Esophagus mucosa (tissue), 1 donor: Measurements from ENCODE around the gene INKA1. TPM values are rescaled to one million over a fixed set of nuclear protein-coding genes. Genes with fewer than 3 reads are reported as not detected.
A peak's percentile ranks its signal among the peaks of the same experiment; 100 is the strongest.
"Not testable (repeated sequence)": the region's sequence is repeated elsewhere in the genome, so short reads cannot be mapped to it uniquely, and the experiment has no call there.

Source experiments
- ATAC-seq: fragments of 200-7000 bp; cut with Tn5 transposase; one replicate; pipeline ENCODE4 v1.9.1; 2020
- total RNA-seq: library from RNA; stranded (reverse); gene quantifications from one replicate; pipeline ENCODE4 v1.2.4, GENCODE V29; 2023
- donor health status: DM: yes; HTN: yes; CAD: no.

Gene INKA1
- total RNA-seq, result 14.2 TPM

DNA sequence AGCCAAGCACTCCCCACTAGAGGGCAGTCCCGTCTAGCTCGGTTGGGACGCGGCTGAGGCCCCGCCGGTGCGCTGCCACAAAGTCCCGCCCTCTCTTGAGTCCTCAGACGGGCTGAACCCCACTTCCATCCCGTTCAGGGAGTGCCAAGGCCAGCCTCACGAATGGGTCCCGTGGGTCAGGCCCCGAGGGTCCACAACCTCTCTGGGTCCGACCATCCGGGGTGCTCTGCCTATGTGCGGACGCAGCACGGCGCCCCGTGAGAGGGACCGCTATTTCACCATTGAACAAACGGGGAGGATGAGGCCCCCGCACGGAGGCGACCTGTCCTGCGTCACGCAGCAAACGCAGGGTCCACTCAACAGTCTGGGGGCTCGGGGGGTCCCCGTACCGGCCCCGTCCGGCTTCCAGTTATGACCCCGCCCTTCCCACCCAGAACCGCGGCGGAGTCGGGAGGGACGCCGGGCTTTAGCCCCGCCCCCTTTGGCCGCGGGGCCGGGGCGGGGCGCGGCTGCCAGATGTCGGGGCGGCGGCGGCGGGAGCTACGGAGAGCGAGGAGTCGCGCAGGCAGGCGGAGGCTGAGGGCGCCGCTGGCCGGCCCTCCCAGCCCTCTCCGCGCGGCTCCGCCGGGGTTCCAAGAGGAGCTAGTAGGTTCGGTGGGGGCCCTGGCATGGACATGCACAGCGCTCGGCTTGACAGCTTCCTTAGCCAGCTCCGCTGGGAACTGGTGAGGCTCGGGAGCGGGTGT lies at the start of gene INKA1:
TSS of gene INKA1 (plus strand) at position 543 of the 746 bp plus-strand sequence. CDS start at position 675, 132 bp downstream.
- ATAC-seq, result peak; percentile 81

DNA sequence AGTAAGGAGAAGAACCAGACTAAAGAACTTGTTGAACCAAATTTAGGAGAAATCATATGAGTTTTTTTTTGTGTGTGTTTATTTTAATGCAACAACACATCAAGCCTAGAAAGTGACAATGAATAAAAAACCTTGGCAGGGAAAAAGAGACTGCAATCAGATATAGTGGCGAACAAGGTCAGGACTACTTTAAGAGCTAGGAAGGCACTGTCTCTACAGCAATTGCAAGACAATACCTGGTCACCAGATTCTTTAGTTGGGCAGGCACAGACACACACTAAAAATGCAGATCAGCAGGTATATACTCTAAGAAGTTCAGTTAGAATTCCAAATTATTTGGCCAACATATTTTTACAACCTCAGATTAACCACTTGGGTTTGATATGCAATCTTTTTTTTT lies 48.5 kb upstream of the INKA1 start:
- ATAC-seq, result no peak

DNA sequence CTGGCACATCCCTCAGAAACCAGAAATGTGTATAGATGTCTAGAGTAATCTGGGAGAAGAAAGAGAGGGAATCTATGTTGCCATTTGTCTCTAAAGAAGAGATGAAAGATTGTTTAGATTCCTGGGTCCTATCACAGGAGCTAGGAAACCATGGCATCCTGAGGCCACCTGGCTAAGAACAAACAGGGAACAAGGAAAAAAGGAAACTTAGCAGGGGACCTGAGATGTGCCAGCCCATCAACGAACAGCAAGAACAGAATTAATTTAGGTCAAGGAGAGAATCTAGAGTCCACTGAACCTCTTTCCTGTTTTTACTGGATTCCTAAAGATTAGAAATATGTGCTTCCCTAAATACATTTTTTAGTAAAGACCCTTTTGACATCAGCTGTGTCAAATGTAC lies 47.0 kb upstream of the INKA1 start:
- ATAC-seq, result no peak

DNA sequence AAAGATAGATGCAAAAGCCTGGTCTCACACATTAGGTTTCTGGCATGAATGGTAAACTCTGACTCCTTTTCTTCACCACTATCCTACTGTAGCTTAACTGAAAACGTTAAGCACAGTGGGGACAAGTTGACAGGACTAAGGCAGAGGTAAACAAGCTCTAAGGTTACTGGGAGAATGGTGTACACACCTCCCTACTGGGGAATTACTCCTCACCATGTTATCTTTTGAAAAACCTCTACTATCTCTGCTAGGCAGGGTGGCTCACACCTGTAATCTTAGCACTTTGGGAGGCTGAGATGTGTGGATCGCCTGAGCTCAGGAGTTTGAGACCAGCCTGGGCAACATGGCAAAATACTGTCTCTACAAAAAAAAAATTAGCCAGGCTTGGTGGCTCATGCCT lies 45.9 kb upstream of the INKA1 start:
- ATAC-seq, result no peak

DNA sequence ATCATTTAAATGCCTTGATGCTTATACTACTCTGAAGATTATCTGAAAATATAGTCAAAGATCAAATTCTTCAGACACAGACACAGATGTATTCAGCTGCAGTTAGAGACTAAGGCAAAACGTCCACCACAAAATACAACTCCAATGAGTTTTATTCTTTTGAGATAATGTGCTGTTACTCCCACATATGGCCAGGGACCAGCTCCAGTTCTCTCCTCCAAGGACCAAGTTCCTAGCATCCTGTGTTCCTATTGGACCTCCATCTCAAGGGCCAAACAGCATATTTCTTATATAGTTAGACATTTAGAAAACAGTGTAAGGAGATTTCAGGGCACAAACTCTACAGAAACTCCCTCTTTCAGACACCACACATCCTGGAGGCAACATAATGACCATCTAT lies 43.8 kb upstream of the INKA1 start:
- no peak for ATAC-seq

DNA sequence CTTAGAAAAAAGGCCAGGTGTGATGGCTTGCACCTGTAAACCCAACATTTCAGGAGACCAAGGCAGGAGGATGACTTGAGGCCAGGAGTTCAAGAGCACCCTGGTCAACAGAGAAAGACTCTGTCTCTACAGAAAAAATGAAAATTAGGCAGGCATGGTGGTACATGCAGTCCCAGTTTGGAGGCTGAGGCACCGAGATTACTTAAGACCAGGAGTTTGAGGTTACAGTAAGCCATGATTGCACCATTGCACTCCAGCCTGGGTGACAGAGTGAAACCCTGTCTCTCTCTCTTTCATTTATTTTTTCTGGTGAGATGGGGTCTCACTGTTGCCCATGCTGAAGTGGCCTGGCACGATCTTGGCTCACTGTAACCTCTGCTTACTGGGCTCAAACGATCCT lies 41.4 kb upstream of the INKA1 start:
- ATAC-seq, result no peak

DNA sequence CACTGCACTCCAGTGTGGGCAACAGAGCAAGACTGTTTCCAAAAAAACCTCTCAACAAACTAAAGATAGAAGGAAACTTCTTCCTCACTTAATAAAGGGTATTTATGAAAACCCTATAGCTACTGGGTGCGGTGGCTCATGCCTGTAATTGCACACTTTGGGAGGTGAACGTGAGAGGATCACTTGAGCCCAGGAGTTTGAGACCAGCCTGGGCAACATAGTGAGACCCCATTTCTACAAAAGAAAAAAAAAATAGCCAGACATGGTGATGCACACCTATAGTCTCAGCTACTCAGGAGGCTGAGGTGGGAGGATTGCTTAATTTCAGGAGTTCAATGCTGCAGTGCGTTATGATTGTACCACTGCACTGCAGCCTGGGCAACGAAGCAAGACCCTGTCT lies 39.1 kb upstream of the INKA1 start:
- no peak for ATAC-seq

DNA sequence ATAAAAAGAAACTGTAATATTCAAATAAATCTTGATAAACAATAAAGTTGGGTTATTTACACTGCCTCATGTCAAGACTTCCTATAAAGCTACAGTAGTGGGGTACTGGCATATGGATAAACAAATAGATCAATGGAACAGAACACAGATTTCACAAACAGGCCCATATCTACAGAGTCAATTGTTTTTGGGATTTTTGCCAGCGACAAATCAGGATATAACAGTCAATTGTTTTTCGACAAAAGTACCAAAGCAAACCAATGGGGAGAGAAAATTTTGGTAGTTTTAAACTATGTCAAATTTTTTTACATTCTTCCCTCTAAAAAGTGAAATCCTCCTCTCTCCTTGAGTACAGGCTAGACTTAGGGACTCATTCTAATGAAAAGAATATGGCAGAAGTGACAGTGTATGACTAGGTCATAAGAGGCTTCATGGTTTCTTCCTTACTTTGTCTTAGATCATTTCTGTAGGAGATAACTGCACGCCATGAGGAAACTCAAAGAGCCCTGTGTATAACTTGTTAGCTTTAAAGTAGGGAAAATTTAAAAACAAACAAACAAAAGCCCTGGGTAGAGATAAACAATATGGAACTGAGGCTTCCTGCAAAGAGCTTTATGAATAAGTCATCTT lies 33.7 kb upstream of the INKA1 start:
- no peak for ATAC-seq

DNA sequence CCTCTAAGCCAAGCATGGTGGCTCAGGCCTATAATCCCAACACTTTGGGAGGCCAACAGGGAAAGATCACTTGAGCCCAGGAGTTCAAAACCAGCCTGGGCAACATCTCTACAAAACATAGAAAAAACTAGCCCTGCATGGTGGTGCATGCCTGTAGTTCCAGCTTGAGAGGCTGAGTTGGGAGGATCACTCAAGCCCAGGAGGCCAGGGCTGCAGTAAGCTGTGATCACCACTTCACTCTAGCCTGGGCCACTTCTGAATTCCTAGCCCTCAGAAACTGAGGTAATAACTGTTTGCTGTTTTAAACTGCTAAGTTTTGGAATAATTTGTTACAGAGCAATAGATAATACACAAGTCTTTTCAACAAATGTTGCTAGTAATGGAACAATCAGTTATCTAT lies 33.1 kb upstream of the INKA1 start:
- no peak for ATAC-seq

DNA sequence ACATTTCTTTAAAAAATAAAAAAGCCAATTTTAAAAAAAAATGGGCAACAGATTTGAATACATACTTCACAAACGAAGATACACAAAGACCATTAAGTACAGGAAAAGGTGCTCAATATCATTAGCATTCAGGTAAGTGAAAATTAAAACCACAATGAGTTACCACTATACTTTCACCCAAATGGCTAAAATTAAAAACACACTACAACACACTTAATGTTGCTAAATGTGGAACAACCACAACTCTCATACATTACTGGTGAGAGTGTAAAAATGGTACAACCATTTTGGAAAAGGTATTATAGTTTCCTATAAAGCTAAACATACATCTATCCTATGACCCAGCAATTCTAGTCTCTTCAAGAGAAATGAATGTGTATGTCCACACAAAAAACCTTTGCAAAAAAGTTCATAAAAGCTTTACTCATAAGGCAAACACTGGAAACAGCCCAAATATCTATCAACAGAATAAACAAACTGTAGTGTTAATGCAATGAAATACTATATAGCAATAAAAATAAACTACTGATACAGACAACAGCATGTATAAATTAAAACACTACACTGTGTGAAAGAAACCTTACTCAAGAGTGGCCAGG lies 31.6 kb upstream of the INKA1 start:
- ATAC-seq, result no peak

DNA sequence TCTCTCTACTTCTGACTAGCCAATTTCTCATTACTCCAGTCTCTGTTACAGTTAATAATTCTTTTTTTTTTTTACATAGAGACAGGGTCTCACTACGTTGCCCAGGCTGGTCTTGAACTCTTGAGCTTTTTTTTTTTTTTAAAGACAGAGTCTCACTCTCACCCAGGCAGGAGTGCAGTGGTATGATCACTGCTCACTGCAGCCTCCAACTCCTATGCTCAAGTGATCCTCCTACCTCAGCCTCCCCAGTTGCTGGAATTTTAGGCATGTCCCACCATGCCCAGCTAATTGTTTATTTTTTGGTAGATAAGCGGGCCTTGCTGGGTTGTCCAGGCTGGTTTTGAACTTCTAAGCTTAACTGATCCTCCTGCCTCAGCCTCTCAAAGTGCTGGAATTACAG lies 30.4 kb upstream of the INKA1 start:
- ATAC-seq, result no peak

DNA sequence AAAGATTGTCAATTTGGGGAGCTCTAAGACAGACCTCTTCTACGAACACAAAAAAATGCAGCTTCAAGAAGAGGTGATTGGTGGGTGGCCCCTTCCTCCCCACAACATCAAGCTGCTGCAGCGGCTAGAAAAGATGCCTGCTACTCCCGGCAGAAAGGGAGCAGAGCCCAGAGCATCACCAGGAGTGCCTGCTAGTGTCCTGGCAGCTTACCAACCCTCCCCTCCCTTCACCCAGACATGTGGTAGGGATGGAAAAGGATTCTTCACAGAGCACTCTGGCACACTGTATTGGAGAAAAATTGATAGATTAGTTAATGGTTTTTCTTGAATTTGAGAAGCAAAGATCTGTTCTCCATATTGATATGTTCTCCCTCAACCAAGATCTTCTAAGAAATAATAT lies 27.5 kb upstream of the INKA1 start:
- ATAC-seq, result no peak

DNA sequence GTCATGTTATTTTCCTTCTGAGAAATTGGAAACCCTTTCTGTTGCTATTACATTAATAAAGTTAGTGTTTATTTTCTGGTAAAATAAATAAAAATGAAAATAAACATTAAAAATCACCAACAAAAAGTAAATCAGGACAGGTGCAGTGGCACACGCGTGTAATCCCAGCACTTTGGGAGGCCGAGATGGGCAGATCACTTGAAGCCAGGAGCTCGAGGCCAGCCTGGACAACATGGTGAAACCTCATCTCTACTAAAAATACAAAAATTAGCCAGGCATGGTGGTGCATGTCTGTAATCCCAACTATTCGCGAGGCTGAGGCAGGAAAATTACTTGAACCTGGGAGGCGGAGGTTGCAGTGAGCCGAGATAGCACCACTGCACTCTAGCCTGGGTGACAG lies 27.0 kb upstream of the INKA1 start:
- not testable (repeated sequence) for ATAC-seq

DNA sequence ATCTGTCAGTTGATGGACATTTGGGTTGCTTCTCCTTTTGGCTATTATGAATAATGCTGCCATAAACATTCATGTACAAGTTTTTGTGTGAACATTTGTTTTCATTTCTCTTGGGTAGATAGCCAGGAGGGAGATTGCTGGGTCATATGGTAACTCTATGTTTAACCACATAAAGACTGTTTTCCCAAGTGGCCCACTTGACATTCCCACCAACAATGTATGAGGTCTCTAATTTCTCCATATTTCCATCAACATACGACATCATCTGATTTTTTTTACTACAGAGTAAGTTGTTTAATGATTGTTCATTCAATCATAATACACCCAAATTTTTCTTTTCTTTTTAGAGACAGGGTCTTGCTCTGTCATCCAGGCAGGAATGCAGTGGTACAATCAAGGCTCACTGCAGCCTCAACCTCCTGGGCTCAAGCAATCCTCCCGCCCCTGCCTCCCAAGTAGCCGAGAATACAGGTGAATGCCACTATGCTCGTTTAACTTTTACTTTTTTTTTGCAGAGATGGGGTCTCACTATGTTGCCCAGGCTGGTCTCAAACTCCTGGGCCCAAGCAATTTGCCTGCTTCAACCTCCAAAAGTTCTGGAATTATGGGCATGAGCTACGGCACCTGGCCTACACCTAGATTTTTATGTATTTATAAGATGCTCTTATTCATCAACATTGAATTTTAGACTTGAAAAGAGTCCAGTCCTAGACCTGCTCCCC lies 23.5 kb upstream of the INKA1 start:
- ATAC-seq, result no peak

DNA sequence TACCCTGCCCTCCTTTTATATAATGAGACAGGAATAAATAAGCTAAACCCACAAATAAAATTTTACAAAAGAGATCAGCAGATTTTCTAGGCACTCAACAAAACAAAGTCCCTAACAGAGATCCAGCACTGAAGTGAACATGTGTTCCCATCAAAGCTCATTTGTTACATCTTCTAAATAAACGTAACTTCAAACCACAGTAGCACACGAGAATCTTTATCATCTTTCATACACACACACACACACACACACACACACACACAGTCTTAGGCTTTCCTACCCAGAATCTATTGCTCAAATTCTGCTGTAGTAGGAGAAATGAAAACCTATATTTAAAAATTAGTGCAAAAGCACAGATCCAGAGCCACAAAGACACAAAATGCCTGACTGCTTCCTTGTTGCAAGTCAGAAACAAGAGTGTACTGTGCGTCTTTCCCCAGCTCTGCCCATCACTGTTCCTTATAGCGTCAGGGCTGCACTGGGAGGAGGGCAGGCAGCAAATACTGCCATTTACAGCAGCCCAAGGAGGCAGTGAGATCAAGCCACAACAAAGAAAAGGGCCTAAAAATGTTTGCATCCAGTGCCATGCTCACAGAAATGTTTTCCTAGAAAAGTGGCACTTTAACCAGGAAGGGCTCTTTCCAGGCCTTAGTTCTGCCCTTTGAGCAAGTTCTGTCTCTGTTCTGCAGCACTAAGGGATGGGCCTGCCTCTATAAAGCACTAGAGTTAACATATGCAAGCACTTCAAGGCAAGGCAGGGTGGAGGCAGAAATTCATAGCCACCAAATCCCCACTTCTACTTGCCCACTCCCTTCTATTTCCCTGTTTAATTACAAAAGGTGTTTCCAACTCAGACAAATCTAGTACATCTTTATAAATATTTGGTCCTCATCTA lies 22.7 kb upstream of the INKA1 start:
- no peak for ATAC-seq

DNA sequence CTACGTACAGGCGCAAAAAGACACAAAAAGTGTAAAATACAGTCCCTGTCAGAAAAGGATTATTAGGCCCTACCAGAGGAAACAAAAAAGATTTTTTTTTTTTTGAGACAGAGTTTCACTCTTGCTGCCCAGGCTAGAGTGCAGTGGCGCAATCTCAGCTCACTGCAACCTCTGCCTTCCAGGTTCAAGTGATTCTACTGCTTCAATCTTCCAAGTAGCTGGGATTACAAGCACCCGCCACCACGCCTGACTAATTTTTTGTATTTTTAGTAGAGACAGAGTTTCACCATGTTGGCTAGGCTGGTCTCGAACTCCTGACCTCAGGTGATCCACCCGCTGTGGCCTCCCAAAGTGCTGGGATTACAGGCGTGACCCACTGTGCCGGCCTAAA lies 22.1 kb upstream of the INKA1 start:
- ATAC-seq, result not testable (repeated sequence)

DNA sequence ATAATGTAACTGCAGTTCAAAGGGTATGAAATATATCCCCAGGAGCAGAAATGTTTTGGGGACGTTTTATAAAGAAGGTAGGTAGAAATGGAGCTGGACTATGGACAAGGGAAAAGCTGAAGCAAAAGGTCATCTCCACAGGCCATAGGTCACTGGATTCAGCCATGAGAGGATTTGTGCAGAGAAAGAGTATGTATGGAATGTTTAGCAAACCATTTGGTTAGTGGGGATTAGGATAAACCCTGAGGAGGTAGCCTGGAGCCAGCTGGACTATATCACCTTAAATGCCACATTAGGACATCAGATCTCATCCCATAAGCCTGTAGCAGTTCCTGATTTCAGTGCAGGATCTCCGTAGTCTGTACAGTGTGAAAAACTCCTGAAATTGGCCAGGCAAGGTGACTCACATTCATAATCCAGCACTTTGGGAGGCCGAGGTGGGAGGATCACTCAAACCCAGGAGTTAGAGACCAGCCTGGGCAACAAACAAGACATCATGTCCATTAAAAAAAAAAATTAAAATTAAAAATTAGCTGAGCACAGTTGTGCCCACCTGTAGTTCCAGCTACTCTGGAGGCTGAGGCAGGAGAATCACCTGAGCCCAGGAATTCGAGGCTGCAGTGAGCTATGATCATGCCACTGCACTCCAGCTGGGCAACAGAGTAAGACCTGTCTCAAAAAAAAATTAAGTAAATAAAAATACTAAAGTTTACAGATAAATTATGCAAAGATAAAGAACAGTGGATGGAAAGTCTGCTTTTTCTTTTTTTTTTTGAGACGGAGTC lies 21.5 kb upstream of the INKA1 start:
- no peak for ATAC-seq

DNA sequence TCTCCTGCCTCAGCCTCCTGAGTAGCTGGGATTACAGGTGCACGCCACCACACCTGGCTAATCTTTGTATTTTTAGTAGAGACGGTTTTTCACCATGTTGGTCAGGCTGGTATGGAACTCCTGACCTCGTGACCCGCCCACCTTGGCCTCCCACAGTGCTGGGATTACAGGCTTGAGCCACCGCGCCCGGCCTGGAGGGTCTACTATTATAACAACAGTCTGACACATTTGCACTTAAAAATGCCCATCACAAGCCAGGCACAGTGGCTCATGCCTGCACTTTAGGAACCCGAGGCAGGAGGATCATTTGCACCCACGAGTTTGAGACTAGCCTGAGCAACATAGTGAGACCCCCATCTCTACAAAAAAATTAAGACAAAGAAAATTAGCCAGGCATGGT lies 20.8 kb upstream of the INKA1 start:
- ATAC-seq, result not testable (repeated sequence)

DNA sequence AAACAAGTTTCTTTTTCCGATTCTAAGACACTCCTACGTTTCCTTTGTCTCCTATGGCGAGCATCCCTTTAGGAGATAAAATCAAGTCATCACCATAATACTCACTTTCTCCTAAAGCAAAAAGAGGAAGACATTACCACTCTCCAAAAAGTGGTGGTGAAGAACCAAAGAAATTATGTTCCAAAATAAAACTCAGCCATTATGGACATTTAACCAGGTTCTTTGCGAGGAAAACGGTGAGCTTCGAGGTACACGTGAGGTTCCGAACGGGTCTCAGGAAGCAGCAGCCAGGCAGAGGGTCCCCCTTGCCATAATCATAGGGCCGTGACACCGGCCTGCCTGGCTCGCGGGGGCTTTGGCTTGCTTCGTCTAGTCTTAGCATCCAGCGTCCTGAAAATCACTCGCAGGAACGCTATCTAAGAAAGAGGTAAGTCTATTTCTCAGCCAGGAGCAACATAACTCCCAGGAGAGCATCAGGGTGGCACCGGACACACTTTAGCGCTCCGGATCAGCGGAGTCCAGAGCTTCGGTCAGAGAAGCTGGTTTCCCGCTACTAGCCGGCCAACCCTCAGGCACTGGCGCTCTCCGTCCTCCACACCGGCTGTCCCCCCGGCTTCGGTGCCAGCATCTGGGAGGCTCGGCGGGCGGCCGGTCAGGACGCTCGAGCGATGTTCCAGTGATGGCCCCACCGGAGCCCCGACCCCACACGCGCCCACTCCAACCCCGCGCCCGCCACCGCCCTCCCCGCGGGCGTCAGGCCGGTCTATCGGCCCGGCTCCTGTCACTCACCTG lies 17.3 kb upstream of the INKA1 start:
- ATAC-seq, result peak; percentile 53

DNA sequence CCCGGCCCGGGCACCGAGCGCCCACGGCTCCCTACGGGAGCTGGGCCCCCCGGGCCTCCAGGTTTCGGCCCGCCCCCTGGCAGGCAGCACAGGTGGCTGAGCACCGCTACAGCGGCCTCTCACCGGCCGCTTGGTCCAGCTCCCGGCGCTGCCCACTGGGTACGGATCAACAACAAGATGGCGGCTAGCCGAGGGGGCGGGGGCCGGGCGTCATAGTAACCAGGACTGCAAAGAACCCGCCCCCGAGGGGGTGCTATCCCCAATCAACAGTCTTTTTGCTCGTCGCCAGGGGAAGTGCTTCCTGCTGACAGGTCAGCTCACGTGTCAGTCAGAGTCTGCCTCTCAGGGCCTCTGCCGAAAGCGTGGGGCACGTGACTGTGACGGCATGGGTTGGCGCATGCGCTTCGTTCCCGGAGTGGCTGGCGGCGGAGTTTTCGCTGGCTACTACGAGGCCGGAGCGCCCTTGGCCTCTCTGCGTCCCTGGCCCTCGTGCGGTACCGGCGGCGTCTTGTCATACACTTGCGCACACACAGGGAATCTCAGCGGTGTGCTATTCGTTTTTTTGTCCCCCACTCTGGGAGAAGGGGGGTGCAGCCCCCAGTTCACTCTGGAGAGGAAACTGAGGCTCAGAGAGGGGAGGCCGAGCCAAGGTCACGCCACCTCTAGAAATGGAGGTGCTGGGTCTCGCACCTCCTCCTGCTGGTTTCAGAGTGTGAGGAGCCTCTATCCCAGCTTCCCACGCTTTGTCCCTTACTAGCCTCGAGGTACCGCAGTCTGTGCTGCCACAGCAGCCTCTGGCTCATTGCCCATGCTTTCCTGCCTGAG lies 16.5 kb upstream of the INKA1 start, which contains the start of gene IP6K1:
TSS of gene IP6K1 (minus strand) at position 186 of the 825 bp plus-strand sequence. CDS start 38,502 bp downstream, outside the sequence.
- ATAC-seq, result peak; percentile 99
